Stimulated activated CD4-positive, alpha-beta T cell treated with anti-CD3 and anti-CD28 coated beads, TNF-alpha, amount 100 ng/mL, for 48 hours (primary cell): Measurements from ENCODE around the gene ACTL6B.

Experiments
- DNase-seq, 3 donors: peaks; one replicate each; pipeline ENCODE4 v3.0.0-alpha.2; 2020; ENCODE audit warnings: low read depth in 3 of 3

Gene ACTL6B

DNA sequence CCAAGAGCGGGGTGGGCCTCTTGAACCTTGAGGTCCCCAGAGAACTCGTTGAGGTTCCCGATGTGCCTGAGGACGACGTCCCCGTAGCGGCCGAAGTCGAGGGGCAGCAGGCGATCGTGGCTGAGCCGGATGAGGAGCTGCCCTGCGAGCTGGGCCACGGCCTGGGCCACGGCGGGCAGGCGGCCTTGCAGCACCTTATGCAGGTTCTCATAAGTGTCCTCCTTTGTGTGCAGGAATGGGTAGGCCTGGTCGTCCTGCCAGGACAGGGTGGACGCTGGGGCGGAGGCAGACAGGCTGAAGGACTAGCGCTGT is 29.1 kb downstream of the ACTL6B start:
- no peak for DNase-seq

GRCh38 chr7:100626530-100627237 is 29.6 kb downstream of the ACTL6B start:
- peak; percentile 78 to 85 (median 83) for DNase-seq

GRCh38 chr7:100626055-100626454 is 30.2 kb downstream of the ACTL6B start:
- no peak for DNase-seq

- no peak for DNase-seq
Measured at GRCh38 chr7:100623951-100624824, 32.1 kb downstream of the ACTL6B start.

DNA sequence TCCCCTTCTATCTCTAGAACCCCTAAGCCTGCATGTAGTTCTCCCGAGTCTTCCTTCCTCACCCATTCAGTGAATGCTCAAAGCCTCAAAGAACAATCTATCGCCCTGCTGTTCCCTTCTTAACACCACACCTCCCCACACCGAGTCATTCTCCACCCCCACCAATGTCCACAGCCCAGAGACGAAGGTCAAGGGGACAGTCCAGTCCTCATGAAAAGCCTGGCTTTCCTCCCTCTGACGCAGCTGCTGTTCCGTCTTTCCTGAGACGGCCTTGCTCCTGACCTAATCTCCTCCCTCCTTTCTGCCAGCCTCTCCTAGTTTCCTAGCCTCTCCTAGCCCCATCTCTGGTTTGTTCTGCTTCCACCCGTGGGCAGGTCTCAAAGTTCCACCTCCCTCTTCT is 34.7 kb downstream of the ACTL6B start:
- no peak for DNase-seq

GRCh38 chr7:100620804-100621203 is 35.4 kb downstream of the ACTL6B start:
- DNase-seq = no peak

- DNase-seq = no peak
Measured at GRCh38 chr7:100620239-100620638, 36.0 kb downstream of the ACTL6B start.

DNA sequence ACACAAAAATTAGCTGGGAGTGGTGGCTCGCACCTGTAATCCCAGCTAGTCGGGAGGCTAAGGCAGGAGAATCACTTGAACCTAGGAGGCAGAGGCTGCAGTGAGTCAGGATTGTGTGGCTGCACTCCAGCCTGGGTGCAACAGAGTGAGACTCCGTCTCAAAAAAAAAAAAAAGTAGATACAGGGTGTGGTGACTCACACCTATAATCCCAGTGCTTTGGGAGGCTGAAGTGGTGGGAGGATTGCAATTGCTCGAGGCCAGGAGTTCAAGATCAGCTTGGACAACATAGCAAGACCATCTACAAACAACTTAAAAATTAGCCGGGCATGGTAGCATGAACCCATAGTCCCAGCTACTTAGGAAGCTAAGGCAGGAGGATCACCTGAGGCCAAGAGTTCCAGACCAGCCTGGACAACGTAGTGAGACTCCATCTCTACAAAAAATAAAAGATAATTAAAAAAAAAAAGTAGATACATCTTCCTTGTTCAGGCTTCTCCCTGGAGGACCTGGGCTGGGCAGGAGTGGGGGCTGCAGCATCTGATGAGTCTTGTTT is 41.9 kb downstream of the ACTL6B start:
- no peak for DNase-seq

- no peak for DNase-seq
Measured at GRCh38 chr7:100613412-100614175, 42.7 kb downstream of the ACTL6B start.

- DNase-seq = no peak
Measured at GRCh38 chr7:100612730-100613390, 43.4 kb downstream of the ACTL6B start.

DNA sequence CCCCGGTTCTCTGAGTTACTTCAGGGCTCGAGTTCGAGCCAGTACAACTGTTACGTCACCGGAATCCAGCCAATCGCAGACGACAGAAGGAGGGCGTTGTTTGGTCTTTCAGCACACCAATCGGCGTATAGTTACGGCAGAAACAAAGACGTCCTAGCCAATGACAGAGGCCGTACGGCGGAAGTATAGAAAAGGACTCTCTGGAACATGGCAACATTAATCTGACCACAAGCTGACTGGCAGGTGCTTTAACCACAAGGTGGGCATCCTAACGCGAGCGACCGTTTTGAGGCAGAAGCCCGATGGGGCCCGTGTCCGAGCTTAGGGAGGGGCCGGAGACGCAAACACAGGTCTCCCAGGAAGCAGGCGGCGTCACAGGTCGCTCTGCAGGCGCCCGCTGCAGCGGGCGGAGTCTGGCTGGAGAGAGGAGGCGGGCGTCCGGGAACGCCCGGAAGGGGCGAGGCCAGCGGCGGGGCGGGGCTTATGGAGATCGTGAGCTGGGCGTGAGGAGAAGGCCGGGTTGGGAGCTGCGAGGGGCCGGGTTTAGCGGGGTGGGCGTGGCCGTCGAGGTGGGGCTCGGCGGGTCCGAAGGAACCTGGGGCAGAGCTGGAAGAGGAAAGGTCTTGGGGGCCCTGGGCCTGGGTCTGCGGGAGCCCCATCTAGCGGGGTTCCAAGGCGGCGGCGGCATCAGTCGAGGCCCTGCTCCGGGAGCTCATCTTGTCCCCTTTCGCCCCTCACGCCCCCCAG is 44.1 kb downstream of the ACTL6B start, which contains the start of gene MOSPD3:
MOSPD3 (plus strand) TSS at position 558 of the 747 bp plus-strand sequence. CDS start 252 bp downstream, outside the sequence.
- peak; percentile 95 to 99 (median 96) for DNase-seq

- no peak for DNase-seq
Measured at GRCh38 chr7:100609958-100610357, 46.3 kb downstream of the ACTL6B start.

GRCh38 chr7:100607111-100607510 is 49.1 kb downstream of the ACTL6B start:
- no peak for DNase-seq

GRCh38 chr7:100606313-100606712 is 49.9 kb downstream of the ACTL6B start:
- no peak for DNase-seq

- DNase-seq = no peak
Measured at GRCh38 chr7:100604976-100605911, 51.0 kb downstream of the ACTL6B start.

DNA sequence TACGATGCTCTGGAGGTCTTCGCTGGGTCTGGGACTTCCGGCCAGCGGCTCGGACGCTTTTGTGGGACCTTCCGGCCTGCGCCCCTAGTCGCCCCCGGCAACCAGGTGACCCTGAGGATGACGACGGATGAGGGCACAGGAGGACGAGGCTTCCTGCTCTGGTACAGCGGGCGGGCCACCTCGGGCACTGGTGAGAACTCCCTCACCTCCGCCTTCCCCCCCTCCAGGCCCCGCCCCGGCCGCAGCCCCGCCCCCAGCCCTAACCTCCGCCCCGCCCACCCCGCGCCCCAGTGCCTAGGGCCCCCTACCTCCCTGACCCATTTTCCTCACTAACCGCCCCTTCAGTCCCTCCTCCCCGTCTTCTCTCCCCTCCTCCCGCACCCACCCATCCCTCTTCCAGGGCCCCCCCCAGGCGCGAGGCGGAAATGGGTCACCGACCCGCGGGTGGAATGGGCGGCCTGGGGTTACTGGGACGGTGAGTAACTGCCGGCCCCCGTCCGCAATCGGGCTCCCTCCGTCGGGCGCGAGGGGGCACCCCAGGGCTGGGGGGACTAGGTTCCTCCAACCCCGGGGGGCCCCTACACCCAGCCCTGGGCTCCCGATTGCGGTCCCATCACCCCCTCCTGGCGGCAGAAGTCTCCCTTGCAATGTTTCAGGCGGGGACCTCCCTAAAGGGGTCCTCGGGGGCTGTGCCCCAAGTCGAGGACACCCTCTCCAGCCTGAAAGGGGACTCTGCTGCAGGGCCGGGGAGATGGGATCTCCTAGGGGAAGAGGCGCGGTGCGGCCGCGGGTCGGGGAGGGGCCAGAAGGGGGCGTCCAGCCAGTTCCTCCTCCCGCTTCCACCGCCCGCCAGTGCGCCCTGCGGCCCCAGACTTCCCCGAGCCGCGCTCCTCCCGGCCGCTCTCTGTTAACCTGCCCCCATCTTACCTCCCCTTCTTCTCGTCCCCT is 51.9 kb downstream of the ACTL6B start:
- DNase-seq = peak; percentile 39 to 63 (median 48)

DNA sequence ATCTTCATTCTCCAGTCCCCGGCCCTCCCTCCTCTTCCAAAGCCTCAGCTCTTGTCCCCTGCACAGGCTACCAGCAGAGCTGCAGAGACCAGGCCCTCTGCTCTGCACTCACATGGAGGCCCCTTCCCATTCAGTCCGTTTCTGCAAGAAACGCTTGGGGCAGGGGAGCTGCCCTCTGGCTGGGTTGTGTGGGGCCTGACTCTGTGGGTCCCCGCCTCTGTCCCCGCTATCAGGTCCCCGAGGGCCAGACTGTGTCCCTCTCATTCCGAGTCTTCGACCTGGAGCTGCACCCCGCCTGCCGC is 52.6 kb downstream of the ACTL6B start:
- no peak for DNase-seq

- DNase-seq = no peak
Measured at GRCh38 chr7:100602889-100603725, 53.1 kb downstream of the ACTL6B start.
